ENCODE results near the gene ATXN1.

ATXN1 gene

GRCh38 chr6:16258709-16259075 is 502.6 kb downstream of the ATXN1 start:
- TF ChIP-seq CTCF (IDR thresholded peaks at IDR 0.05; ENCODE audit: control insufficient read depth, insufficient read depth, low read depth, low read length, missing control alignments), result no peak

GRCh38 chr6:16257999-16258708 is 503.1 kb downstream of the ATXN1 start:
- no peak for TF ChIP-seq CTCF (IDR thresholded peaks at IDR 0.05; ENCODE audit: control insufficient read depth, insufficient read depth, low read depth, low read length, missing control alignments)
- H3K4me3 ChIP-seq (ENCODE audit: control insufficient read depth, low read depth, low read length), result no peak overlapping the region
- DNase-seq (ENCODE audit: low read depth), result no peak

More at GRCh38 chr6:16258709-16259075, 502.6 kb downstream of the ATXN1 start:
- H3K4me3 ChIP-seq (ENCODE audit: control insufficient read depth, low read depth, low read length), result no peak overlapping the region
- no peak for DNase-seq (ENCODE audit: low read depth)

GRCh38 chr6:16256781-16257180 is 504.5 kb downstream of the ATXN1 start:
- no peak overlapping the region for H3K4me3 ChIP-seq (ENCODE audit: control insufficient read depth, low read depth, low read length)
- TF ChIP-seq CTCF (IDR thresholded peaks at IDR 0.05; ENCODE audit: control insufficient read depth, insufficient read depth, low read depth, low read length, missing control alignments), result no peak
- no peak for DNase-seq (ENCODE audit: low read depth)

- DNase-seq (ENCODE audit: low read depth), result no peak
- TF ChIP-seq CTCF (IDR thresholded peaks at IDR 0.05; ENCODE audit: control insufficient read depth, insufficient read depth, low read depth, low read length, missing control alignments), result no peak
- H3K4me3 ChIP-seq (ENCODE audit: control insufficient read depth, low read depth, low read length), result no peak overlapping the region
These were observed 506.7 kb downstream of the ATXN1 start for GRCh38 chr6:16254535-16254934.

- TF ChIP-seq CTCF (IDR thresholded peaks at IDR 0.05; ENCODE audit: control insufficient read depth, insufficient read depth, low read depth, low read length, missing control alignments), result no peak
- H3K4me3 ChIP-seq (ENCODE audit: control insufficient read depth, low read depth, low read length), result no peak overlapping the region
- no peak for DNase-seq (ENCODE audit: low read depth)
These were observed 507.7 kb downstream of the ATXN1 start for GRCh38 chr6:16253399-16254144.

- H3K4me3 ChIP-seq (ENCODE audit: control insufficient read depth, low read depth, low read length), result no peak overlapping the region
- TF ChIP-seq CTCF (IDR thresholded peaks at IDR 0.05; ENCODE audit: control insufficient read depth, insufficient read depth, low read depth, low read length, missing control alignments), result no peak
- no peak for DNase-seq (ENCODE audit: low read depth)
These were observed 508.5 kb downstream of the ATXN1 start for GRCh38 chr6:16252686-16253299.

Data from AG09309 (cell line).